CD4-positive, alpha-beta T cell (primary cell): Measurements from ENCODE around the gene NMT2. TPM values are rescaled to one million over a fixed set of nuclear protein-coding genes. Genes with fewer than 3 reads are reported as not detected.

Source experiments
- ATAC-seq: fragments of 200-7000 bp; cut with Tn5 transposase; one replicate; pipeline ENCODE4 v1.10.0; 2022; ENCODE audit warnings: mild to moderate bottlenecking; ENCODE audit not compliant: poor library complexity
- CTCF ChIA-PET: fragments of 350-600 bp; sonication (Branson Sonifier 250); formaldehyde crosslinking; loops from one replicate; lab custom pipeline; 2021; ENCODE audit warnings: antibody characterized with exemption, inconsistent platforms; lab: Charles Lee
- POLR2A ChIA-PET: fragments of 350-600 bp; sonication (Branson Sonifier 250); formaldehyde crosslinking; loops from one replicate; lab custom pipeline; 2021; ENCODE audit warnings: antibody characterized with exemption, inconsistent platforms; lab: Charles Lee
- DNase-seq, 14 experiments: peaks; one replicate each; pipeline ENCODE4 v3.0.0-alpha.2; 2013 to 2020; ENCODE audit warnings: mixed read lengths in 2 of 14
- H3K27ac ChIP-seq, 2 donors: one replicate each; pipeline versions ENCODE4 v1.5.1 to v1.7.0; 2013; ENCODE audit warnings: low read length in 2 of 2, low read depth in 1 of 2, mild to moderate bottlenecking in 1 of 2
- H3K27me3 ChIP-seq, 2 experiments: 1 replicate in 1 of 2; 2 replicates in 1 of 2; pipeline versions ENCODE4 v1.6.1 to v1.7.0; 2013; ENCODE audit warnings: low read length in 2 of 2, control low read depth in 1 of 2, mild to moderate bottlenecking in 1 of 2, moderate library complexity in 1 of 2; ENCODE audit not compliant: insufficient read depth in 2 of 2, control insufficient read depth in 1 of 2
- H3K36me3 ChIP-seq: one replicate; pipeline ENCODE4 v1.6.1; 2013; ENCODE audit warnings: low read length, control low read depth; ENCODE audit not compliant: insufficient read depth
- H3K4me1 ChIP-seq: one replicate; pipeline ENCODE4 v1.6.1; 2013; ENCODE audit warnings: low read length, control low read depth; ENCODE audit not compliant: insufficient read depth
- H3K4me3 ChIP-seq: one replicate; pipeline ENCODE4 v1.5.1; 2013; ENCODE audit warnings: mild to moderate bottlenecking, low read length, moderate library complexity
- H3K9me3 ChIP-seq, 2 experiments: 1 replicate in 1 of 2; 2 replicates in 1 of 2; pipeline versions ENCODE4 v1.6.1 to v1.7.0; 2013; ENCODE audit warnings: low read length in 2 of 2, mild to moderate bottlenecking in 2 of 2, control low read depth in 1 of 2, moderate library complexity in 1 of 2; ENCODE audit not compliant: control insufficient read depth in 1 of 2, insufficient read depth in 1 of 2
- H3K27ac Mint-ChIP-seq: one replicate; pipeline ENCODE4 v1.8.0; 2020; ENCODE audit warnings: mixed read lengths
- H3K27me3 Mint-ChIP-seq: one replicate; pipeline ENCODE4 v1.8.0; 2021; ENCODE audit warnings: mixed read lengths
- H3K36me3 Mint-ChIP-seq: one replicate; pipeline ENCODE4 v1.8.0; 2021; ENCODE audit warnings: low read depth, mixed read lengths
- H3K4me1 Mint-ChIP-seq: one replicate; pipeline ENCODE4 v1.8.0; 2021; ENCODE audit warnings: low read depth, mixed read lengths
- H3K4me3 Mint-ChIP-seq: one replicate; pipeline ENCODE4 v1.8.0; 2020; ENCODE audit warnings: mild to moderate bottlenecking, mixed read lengths
- H3K9me3 Mint-ChIP-seq: one replicate; pipeline ENCODE4 v1.8.0; 2020; ENCODE audit warnings: mixed read lengths
- intact Hi-C, 2 experiments: fragments of 100-400 bp; cut with DNase I in 1 of 2; cut with micrococcal nuclease in 1 of 2; formaldehyde crosslinking; loops; one replicate each; pipeline versions ENCODE4 v1.15.1 to v1.9.0; 2023 to 2025; cut with DNase I, micrococcal nuclease
- total RNA-seq, 174 experiments: library from RNA in 2 of 174; stranded (reverse) in 2 of 174; gene quantifications; one replicate each; pipeline ENCODE4 v1.2.3 and lab custom pipeline; 2021 to 2026
- TF ChIP-seq, protein P1 (sequence below): fragments of 200-600 bp; IDR thresholded peaks from one replicate; pipeline ENCODE4 v1.8.0; 2022; ENCODE audit warnings: antibody characterized with exemption, mild to moderate bottlenecking

The NMT2 gene
- total RNA-seq, 2 experiments from 2014 or later, result 23.4 to 28.1 TPM

DNA sequence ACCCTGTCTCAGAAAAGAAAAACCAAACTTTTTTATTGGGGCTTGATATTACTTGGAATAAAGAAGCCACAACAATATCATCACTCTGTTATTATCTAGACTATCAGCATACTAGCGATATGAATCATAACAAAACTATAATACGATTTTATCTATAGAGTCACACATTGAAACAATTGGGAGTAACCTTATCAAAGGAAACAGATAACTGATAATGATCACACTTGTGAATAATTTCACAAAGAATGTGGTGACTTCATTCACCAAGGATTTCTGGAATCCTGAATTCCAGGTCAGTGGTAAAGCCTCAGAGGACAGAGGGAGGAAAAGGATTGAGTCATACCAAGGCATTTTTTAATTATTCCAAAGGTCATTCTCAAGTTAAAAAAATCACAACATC is 32.1 kb upstream of the NMT2 start:
- DNase-seq (no peak), ATAC-seq (no peak)
- ChIA-PET POLR2A (interaction anchor here (0.7 kb wide), 1 partner anchor 12 kb away, joined by 3 read pairs; no protein-coding TSS in a partner anchor), CTCF (no interaction called here)
- no peak overlapping the region for H3K27ac ChIP-seq
- Mint-ChIP-seq H3K9me3 (no peaks in the 10 kb centered on the region), H3K4me3 (no peak overlapping the region), H3K27me3 (no peaks in the 10 kb centered on the region), H3K27ac (no peak overlapping the region), H3K36me3 (no peaks in the 10 kb centered on the region), H3K4me1 (peaks cover 28% of the 10 kb centered on the region)
- intact Hi-C loops, result no loop called here
- TF ChIP-seq, protein P1, sequence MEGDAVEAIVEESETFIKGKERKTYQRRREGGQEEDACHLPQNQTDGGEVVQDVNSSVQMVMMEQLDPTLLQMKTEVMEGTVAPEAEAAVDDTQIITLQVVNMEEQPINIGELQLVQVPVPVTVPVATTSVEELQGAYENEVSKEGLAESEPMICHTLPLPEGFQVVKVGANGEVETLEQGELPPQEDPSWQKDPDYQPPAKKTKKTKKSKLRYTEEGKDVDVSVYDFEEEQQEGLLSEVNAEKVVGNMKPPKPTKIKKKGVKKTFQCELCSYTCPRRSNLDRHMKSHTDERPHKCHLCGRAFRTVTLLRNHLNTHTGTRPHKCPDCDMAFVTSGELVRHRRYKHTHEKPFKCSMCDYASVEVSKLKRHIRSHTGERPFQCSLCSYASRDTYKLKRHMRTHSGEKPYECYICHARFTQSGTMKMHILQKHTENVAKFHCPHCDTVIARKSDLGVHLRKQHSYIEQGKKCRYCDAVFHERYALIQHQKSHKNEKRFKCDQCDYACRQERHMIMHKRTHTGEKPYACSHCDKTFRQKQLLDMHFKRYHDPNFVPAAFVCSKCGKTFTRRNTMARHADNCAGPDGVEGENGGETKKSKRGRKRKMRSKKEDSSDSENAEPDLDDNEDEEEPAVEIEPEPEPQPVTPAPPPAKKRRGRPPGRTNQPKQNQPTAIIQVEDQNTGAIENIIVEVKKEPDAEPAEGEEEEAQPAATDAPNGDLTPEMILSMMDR, result no peak
- H3K4me3 ChIP-seq, result no peak overlapping the region
- peaks cover 58% of the 10 kb centered on the region for H3K4me1 ChIP-seq
- H3K9me3 ChIP-seq, result no peaks in the 10 kb centered on the region
- no peaks in the 10 kb centered on the region for H3K27me3 ChIP-seq
- H3K36me3 ChIP-seq, result no peaks in the 10 kb centered on the region

DNA sequence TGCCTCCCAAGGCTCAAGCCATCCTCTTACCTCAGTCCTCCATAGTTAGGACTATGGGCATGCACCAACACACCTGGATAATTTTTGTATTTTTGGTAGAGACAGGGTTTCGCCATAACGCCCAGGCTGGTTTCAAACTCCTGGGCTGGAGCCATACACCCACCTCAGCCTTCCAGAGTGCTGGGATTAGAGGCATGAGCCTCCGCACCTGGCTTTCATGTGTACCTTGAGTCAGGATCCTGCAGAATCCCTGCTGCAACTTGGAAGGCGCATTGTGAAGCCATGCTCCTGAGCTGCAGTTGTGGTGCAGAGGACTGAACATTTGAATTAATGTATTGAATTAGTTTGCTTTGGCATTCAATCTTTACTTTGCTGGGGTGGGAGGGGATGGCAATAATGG is 29.4 kb upstream of the NMT2 start:
- Mint-ChIP-seq H3K4me1 (peaks cover 19% of the 10 kb centered on the region), H3K9me3 (no peaks in the 10 kb centered on the region), H3K27ac (no peak overlapping the region), H3K36me3 (no peaks in the 10 kb centered on the region), H3K4me3 (no peak overlapping the region), H3K27me3 (no peaks in the 10 kb centered on the region)
- TF ChIP-seq, protein P1, result no peak
- Histone ChIP-seq H3K9me3 (no peaks in the 10 kb centered on the region), H3K4me3 (no peak overlapping the region), H3K36me3 (no peaks in the 10 kb centered on the region), H3K27ac (no peak overlapping the region), H3K27me3 (no peaks in the 10 kb centered on the region), H3K4me1 (peaks cover 49% of the 10 kb centered on the region)
- ChIA-PET CTCF (no interaction called here), POLR2A (interaction anchor here (0.7 kb wide), 1 partner anchor 27 kb away, joined by 3 read pairs; no protein-coding TSS in a partner anchor)
- ATAC-seq (no peak), DNase-seq (no peak)
- intact Hi-C loops, result no loop called here

DNA sequence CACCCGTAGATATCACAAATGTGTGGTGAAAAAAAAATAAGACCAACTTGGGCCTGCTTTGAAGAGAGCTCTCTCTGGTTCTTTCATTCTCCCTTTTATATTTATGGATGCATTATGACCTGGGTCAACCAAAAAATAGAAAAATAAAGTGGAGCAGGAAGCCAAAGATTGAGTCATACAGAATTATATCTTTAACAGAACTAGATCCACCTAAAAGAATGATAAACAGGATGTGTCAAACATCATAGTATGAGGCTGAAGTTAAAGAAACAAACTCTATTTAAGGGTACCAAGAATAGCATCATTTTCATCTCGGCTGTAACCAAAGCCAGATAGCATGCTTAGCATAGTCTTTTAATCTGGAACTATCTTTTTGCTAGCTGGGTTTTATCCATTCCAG is 28.8 kb upstream of the NMT2 start:
- H3K4me1 Mint-ChIP-seq, result peaks cover 14% of the 10 kb centered on the region
- no peaks in the 10 kb centered on the region for H3K27me3 Mint-ChIP-seq
- CTCF ChIA-PET, result no interaction called here
- TF ChIP-seq, protein P1, result no peak
- no peaks in the 10 kb centered on the region for H3K9me3 Mint-ChIP-seq
- Histone ChIP-seq H3K4me3 (no peak overlapping the region), H3K27me3 (no peaks in the 10 kb centered on the region), H3K36me3 (no peaks in the 10 kb centered on the region), H3K9me3 (no peaks in the 10 kb centered on the region), H3K27ac (peak overlapping the region in 1 of 2 donors; percentile 15), H3K4me1 (peaks cover 44% of the 10 kb centered on the region)
- H3K27ac Mint-ChIP-seq, result peak overlapping the region; percentile 55
- POLR2A ChIA-PET, result interaction anchor here (0.6 to 1.3 kb wide), 3 partner anchors 11 to 26 kb away, joined by 3 to 4 read pairs (median 3); no protein-coding TSS in a partner anchor
- intact Hi-C loops, result no loop called here
- DNase-seq (peak in 1 of 14 experiments; percentile 49), ATAC-seq (no peak)
- H3K4me3 Mint-ChIP-seq, result peak overlapping the region; percentile 49
- no peaks in the 10 kb centered on the region for H3K36me3 Mint-ChIP-seq
